Lung (tissue), 12 donors: ENCODE results near the gene ZCCHC9. TPM values are rescaled to one million over a fixed set of nuclear protein-coding genes. Genes with fewer than 3 reads are reported as not detected.
"Not testable (repeated sequence)": the region's sequence is repeated elsewhere in the genome, so short reads cannot be mapped to it uniquely, and the experiment has no call there.

ENCODE experiments used
- ATAC-seq: fragments of 200-7000 bp; cut with Tn5 transposase; one replicate; pipeline ENCODE4 v1.9.1; 2020; ENCODE audit warnings: moderate number of reproducible peaks; ENCODE audit not compliant: insufficient read depth, low FRiP score
- DNase-seq, 3 donors: peaks; one replicate each; pipeline ENCODE4 v3.0.0-alpha.2; 2013 to 2017
- H3K27ac ChIP-seq, 2 donors: one replicate each; pipeline ENCODE4 v1.5.1; 2013; ENCODE audit warnings: mild to moderate bottlenecking in 2 of 2, moderate library complexity in 2 of 2, control low read depth in 1 of 2, inconsistent platforms in 1 of 2, low read depth in 1 of 2, low read length in 1 of 2
- H3K27me3 ChIP-seq, 3 donors: one replicate each; pipeline ENCODE4 v1.5.1; 2013; ENCODE audit warnings: low read length in 2 of 3; ENCODE audit not compliant: control insufficient read depth in 3 of 3, insufficient read depth in 3 of 3
- H3K36me3 ChIP-seq, 4 donors: one replicate each; pipeline ENCODE4 v1.5.1; 2013; ENCODE audit warnings: low read length in 4 of 4, mild to moderate bottlenecking in 1 of 4, moderate library complexity in 1 of 4; ENCODE audit not compliant: control insufficient read depth in 4 of 4, insufficient read depth in 4 of 4
- H3K4me1 ChIP-seq, 5 donors: one replicate each; pipeline ENCODE4 v1.5.1; 2013; ENCODE audit warnings: low read length in 5 of 5, mild to moderate bottlenecking in 2 of 5, moderate library complexity in 1 of 5; ENCODE audit not compliant: control insufficient read depth in 5 of 5, insufficient read depth in 5 of 5
- H3K4me3 ChIP-seq: one replicate; pipeline ENCODE4 v1.5.1; 2013; ENCODE audit warnings: mild to moderate bottlenecking, control low read depth, moderate library complexity
- H3K9ac ChIP-seq, 2 donors: one replicate each; pipeline ENCODE4 v1.5.1; 2013; ENCODE audit warnings: low read length in 2 of 2, control low read depth in 1 of 2; ENCODE audit not compliant: insufficient read depth in 1 of 2
- H3K9me3 ChIP-seq, 4 donors: one replicate each; pipeline ENCODE4 v1.5.1; 2013; ENCODE audit warnings: low read length in 3 of 4, mild to moderate bottlenecking in 1 of 4, moderate library complexity in 1 of 4; ENCODE audit not compliant: control insufficient read depth in 4 of 4, insufficient read depth in 3 of 4
- CTCF ChIP-seq: IDR thresholded peaks from 2 replicates; pipeline ENCODE4 v1.5.1; 2012; ENCODE audit warnings: mild to moderate bottlenecking; ENCODE audit errors: control extremely low read depth, extremely low read depth
- WGBS, 2 donors: extraction: QIAGEN DNeasy Blood & Tissue Kit; methylation state at CpG; one replicate each; pipeline ENCODE4 v1.1.7; 2013; 5-methylcytosine and 5-hydroxymethylcytosine counted together
- polyA plus RNA-seq, 2 donors: library from polyadenylated mRNA; stranded (reverse); fragments of 200-250 nt; gene quantifications; one replicate each; pipeline ENCODE4 v1.2.1, GENCODE V29; 2013
- total RNA-seq, 2 donors: library from RNA; depleted of rRNA in 1 of 2; stranded (reverse); fragments of >200 nt in 1 of 2; gene quantifications; one replicate each; pipeline ENCODE4 v1.2.1, GENCODE V29; 2014 to 2021
- donor health status: control.
- donor health status: control.
- donor health status: Bipolar disorder and iron deficiency.
- donor health status: healthy.
- donor health status: DM: yes; HTN: yes; CAD: no.

ZCCHC9 gene
- total and polyA plus RNA-seq, 4 donors, result 18.0 to 25.8 (median 23.2) TPM

DNA sequence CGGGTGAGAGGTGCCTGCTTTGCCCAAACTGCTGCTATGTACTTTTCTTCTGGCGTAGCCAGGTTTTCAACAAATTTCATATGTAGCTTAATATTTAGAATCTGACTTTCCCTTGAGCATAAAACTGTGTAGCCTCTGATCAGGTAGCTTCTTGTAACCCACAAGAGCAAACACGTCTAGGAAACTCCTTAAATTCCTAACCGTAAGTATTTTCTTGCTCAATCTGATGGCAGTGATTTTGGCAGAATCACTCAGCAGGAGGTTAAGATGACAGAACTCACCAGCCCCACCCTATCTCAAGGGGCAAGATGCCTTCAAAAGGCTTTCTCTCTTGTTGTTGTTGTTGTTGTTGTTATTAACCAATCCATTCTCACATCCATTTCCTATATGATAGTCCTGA, 47.5 kb upstream of the ZCCHC9 start:
- Histone ChIP-seq H3K9me3 (peaks cover 0 to 2% (median 0%) of the 10 kb centered on the region in 4 donors), H3K4me3 (no peak overlapping the region), H3K27me3 (no peaks in the 10 kb centered on the region), H3K36me3 (peaks cover 0 to 29% (median 6%) of the 10 kb centered on the region in 4 donors), H3K9ac (no peak overlapping the region), H3K27ac (no peak overlapping the region), H3K4me1 (peaks cover 0 to 13% (median 0%) of the 10 kb centered on the region in 5 donors)
- TF ChIP-seq CTCF, result no peak
- ATAC-seq (no peak), DNase-seq (no peak)
- 74 to 86% methylated on average over 4 of the region's 4 CpGs for WGBS, 2 donors

DNA sequence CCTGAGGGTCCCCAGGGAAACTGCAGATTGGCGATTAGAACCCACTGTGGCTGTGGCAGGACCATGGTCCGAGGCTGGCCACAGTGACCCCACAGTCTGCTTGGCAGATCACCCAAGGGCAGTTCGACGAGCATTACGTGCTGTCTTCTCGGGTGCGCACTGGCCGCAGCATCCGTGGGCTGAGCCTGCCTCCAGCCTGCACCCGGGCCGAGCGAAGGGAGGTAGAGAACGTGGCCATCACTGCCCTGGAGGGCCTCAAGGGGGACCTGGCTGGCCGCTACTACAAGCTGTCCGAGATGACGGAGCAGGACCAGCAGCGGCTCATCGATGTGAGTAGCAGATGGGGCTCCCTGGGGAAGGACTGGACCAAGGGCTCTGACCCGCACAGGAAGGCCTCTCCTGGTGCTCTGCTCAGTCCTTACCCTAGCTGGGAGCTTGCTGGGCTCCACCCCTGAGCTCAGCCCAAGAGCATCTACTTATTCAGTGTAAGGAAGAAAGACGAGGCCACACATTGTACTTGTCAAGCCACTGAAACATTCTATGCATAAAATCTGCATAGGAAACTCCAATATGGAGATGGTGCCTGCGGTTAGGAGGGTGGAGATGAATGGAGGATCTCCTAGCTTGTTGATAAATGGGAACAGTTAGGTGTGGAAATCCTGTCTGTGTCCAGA, 46.4 kb upstream of the ZCCHC9 start:
- Histone ChIP-seq H3K27ac (no peak overlapping the region), H3K36me3 (peaks cover 0 to 38% (median 6%) of the 10 kb centered on the region in 4 donors), H3K9me3 (peaks cover 0 to 2% (median 0%) of the 10 kb centered on the region in 4 donors), H3K4me3 (no peak overlapping the region), H3K9ac (no peak overlapping the region), H3K4me1 (peaks cover 0 to 7% (median 0%) of the 10 kb centered on the region in 5 donors), H3K27me3 (no peaks in the 10 kb centered on the region)
- ATAC-seq, result no peak
- TF ChIP-seq CTCF, result no peak
- 97 to 99% methylated on average over 21 of the region's 21 CpGs for WGBS, 2 donors
- no peak for DNase-seq

DNA sequence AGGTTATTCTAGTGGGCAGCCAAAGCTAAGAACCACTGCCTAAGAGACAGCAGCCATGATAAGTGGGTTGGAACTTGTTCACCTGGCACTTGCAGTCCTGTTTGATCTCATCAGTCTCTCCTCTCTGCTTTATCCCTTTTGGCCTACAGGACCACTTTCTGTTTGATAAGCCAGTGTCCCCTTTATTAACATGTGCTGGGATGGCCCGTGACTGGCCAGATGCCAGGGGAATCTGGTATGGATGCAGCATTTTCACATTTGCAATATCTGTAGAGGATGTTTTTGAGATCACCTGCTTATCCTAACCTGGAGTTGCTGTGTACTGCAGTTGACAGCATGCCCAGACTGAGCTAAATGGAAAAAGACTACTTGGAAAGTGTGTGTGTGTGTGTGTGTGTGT, 44.6 kb upstream of the ZCCHC9 start:
- no peaks in the 10 kb centered on the region for H3K27me3 ChIP-seq
- DNase-seq, result no peak
- no peak overlapping the region for H3K27ac ChIP-seq
- H3K4me1 ChIP-seq, result peaks cover 0 to 6% (median 0%) of the 10 kb centered on the region in 5 donors
- no peak for TF ChIP-seq CTCF
- WGBS, 2 donors, result 90 to 91% methylated on average over 1 of the region's 1 CpG
- H3K9me3 ChIP-seq, result no peaks in the 10 kb centered on the region
- H3K36me3 ChIP-seq, result peaks cover 0 to 35% (median 0%) of the 10 kb centered on the region in 4 donors
- H3K9ac ChIP-seq, result no peak overlapping the region
- H3K4me3 ChIP-seq, result no peak overlapping the region
- no peak for ATAC-seq

DNA sequence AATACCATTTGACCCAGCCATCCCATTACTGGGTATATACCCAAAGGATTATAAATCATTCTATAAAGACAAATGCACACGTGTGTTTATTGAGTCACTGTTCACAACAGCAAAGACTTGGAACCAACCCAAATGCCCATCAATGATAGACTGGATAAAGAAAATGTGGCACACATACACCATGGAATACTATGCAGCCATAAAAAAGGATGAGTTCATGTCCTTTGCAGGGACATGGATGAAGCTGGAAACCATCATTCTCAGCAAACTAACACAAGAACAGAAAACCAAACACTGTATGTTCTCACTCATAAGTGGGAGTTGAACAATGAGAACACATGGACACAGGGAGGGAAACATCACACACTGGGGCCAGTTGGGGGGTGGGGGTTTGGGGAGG, 38.6 kb upstream of the ZCCHC9 start:
- not testable (repeated sequence) for H3K4me1 ChIP-seq, H3K27ac ChIP-seq, H3K4me3 ChIP-seq, H3K9me3 ChIP-seq, H3K27me3 ChIP-seq, ATAC-seq, H3K9ac ChIP-seq, DNase-seq
- peaks cover 0 to 40% (median 0%) of the 10 kb centered on the region in 4 donors for H3K36me3 ChIP-seq
- WGBS, 2 donors, result 89 to 93% methylated on average over 1 of the region's 1 CpG
